Cardiac fibroblast (primary cell): ENCODE results near the gene UPF3A.
A peak's percentile ranks its signal among the peaks of the same experiment; 100 is the strongest.

Source experiments
- DNase-seq, 2 donors: peaks; one replicate each; pipeline versions ENCODE4 v3.0.0 to v3.0.0-alpha.2; 2010; ENCODE audit warnings: low read depth in 2 of 2
- H3K4me3 ChIP-seq, 2 donors: replicated peaks in 1 of 2; 1 replicate in 1 of 2; 2 replicates in 1 of 2; pipeline ENCODE4 v1.5.1; 2011; ENCODE audit warnings: low read depth in 2 of 2, low read length in 2 of 2, mild to moderate bottlenecking in 2 of 2, moderate library complexity in 1 of 2
- TF ChIP-seq, protein P1 (sequence below): IDR thresholded peaks from one replicate; pipeline ENCODE4 v1.5.1; 2011; ENCODE audit warnings: low read depth, mild to moderate bottlenecking, low read length, inconsistent platforms

The UPF3A gene

DNA sequence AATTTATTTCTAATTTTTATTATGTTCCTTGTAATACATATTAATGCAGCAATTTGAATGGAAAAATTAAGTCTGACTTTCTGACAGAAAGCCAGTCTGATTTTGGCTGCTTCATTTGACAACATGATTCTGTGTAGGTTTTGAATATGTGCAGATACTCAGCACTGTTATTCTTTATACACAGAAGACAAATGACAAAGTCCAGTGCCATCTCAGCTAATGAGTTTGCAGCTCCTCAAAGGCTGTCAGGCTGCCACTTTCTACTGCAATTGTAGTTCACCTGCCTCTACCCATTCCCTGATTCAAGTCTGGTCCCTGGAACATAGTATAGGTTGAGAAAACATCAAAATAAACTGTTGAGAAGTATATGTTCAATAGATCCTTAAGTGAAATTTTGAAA, 30.0 kb downstream of the UPF3A start:
- TF ChIP-seq, protein P1, sequence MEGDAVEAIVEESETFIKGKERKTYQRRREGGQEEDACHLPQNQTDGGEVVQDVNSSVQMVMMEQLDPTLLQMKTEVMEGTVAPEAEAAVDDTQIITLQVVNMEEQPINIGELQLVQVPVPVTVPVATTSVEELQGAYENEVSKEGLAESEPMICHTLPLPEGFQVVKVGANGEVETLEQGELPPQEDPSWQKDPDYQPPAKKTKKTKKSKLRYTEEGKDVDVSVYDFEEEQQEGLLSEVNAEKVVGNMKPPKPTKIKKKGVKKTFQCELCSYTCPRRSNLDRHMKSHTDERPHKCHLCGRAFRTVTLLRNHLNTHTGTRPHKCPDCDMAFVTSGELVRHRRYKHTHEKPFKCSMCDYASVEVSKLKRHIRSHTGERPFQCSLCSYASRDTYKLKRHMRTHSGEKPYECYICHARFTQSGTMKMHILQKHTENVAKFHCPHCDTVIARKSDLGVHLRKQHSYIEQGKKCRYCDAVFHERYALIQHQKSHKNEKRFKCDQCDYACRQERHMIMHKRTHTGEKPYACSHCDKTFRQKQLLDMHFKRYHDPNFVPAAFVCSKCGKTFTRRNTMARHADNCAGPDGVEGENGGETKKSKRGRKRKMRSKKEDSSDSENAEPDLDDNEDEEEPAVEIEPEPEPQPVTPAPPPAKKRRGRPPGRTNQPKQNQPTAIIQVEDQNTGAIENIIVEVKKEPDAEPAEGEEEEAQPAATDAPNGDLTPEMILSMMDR: no peak
- H3K4me3 ChIP-seq: no peak overlapping the region
- no peak for DNase-seq

- DNase-seq: peak in 1 of 2 donors; percentile 39
- H3K4me3 ChIP-seq: no peak overlapping the region
- TF ChIP-seq, protein P1: no peak
Observed at GRCh38 chr13:114311908-114312307, 30.5 kb downstream of the UPF3A start.

- TF ChIP-seq, protein P1: no peak
- H3K4me3 ChIP-seq: peak overlapping the region; percentile 35 to 72
- peak in 1 of 2 donors; percentile 53 for DNase-seq
Observed at GRCh38 chr13:114313061-114313860, 31.9 kb downstream of the UPF3A start.

GRCh38 chr13:114314074-114314912, 32.9 kb downstream of the UPF3A start, which contains the start of gene CHAMP1:
CHAMP1 (plus strand) TSS chr13:114314503; CDS start chr13:114323843, 9,340 bp downstream.
- TF ChIP-seq, protein P1: no peak
- H3K4me3 ChIP-seq: peak within 1 kb of the TSS; percentile 56 to 72
- DNase-seq: peak; percentile 95 to 98

DNA sequence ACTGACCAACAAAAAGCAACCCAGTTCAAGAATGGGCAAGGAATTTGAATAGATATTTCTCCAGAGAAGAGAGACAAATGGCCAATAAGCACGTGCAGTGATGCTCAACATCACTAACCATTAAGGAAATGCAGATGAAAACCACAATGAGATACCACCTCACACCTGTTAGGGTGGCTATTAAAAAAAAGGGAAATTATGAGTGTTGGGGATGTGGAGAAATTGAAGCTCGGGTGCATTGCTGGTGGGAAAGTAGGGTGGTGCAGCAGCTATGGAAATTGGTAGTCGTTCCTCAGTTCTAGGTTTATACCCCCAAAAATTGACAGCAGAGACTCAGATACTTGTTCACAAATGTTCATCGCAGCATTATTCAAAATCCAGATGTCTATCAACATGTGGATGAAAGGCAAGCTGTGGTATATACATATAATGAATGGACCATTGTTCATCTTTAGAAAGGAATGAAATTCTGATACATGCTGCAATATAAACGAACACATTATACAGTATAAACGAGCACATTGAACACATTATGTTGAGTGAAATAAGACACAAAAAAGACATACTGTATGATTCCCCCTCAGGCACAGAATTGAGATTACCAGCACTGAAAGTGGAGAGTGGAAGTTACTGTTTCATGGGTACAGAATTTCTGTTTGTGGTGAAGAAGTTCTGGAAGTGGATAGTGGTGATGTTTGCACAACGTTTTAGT, 33.8 kb downstream of the UPF3A start:
- DNase-seq: no peak
- peak overlapping the region; percentile 56 to 72 for H3K4me3 ChIP-seq
- TF ChIP-seq, protein P1: no peak

DNA sequence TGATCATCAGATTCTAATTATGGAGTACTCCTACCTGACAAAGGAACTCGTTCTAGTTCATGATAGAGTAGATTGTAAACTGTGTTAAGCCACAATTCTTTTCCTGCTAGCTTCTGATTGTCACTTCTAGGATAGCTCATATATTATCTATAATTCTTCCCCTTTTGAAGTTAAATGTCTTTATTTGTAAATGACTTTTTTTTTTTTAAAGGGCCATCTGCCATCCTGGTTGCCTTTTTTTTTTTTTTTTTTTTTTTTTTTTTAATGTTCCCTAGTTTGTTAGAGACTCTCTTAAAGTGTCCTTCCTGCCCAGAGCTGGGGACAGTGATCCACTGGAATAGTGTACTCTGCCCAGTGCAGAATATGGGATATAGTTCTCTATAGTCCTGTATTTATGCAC, 37.2 kb downstream of the UPF3A start:
- H3K4me3 ChIP-seq: no peak overlapping the region
- TF ChIP-seq, protein P1: no peak
- no peak for DNase-seq
